HFF-Myc (cell line): ENCODE results near the gene TNS1.

ENCODE experiments used
- DNase-seq: peaks from one replicate; pipeline ENCODE4 v3.0.0-alpha.2; 2011; ENCODE audit warnings: low read depth; ENCODE audit errors: extremely low read depth
- H3K4me3 ChIP-seq: replicated peaks from 2 replicates; pipeline ENCODE4 v1.5.1; 2011; ENCODE audit warnings: low read depth, mild to moderate bottlenecking, control low read depth, low read length
- TF ChIP-seq, protein P1 (sequence below): IDR thresholded peaks from 2 replicates; pipeline ENCODE4 v1.5.1; 2012; ENCODE audit warnings: mild to moderate bottlenecking, low read depth, low read length, control low read depth; ENCODE audit errors: missing control alignments

TNS1 gene

DNA sequence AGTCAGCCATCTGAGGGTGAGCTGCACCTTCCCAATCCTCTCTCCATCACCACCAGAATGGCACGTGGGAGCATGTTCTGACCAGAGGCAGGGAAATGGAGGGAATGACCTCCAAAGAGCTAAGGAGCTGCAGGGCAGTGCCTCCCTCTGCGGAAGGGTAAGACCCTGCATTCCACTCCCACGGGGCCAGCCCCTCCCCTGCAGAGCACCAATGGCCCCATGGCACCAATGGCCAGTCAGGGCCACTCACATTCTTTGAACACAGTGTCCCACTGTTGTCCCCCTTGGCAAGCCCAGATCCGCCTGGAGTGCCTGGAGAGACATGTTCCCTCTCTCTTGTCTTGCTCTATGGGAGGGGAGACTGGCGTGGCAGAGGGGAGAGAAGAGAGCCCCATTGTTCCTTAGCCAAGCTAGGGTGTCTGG lies 164.4 kb downstream of the TNS1 start:
- no peak for DNase-seq
- TF ChIP-seq, protein P1, sequence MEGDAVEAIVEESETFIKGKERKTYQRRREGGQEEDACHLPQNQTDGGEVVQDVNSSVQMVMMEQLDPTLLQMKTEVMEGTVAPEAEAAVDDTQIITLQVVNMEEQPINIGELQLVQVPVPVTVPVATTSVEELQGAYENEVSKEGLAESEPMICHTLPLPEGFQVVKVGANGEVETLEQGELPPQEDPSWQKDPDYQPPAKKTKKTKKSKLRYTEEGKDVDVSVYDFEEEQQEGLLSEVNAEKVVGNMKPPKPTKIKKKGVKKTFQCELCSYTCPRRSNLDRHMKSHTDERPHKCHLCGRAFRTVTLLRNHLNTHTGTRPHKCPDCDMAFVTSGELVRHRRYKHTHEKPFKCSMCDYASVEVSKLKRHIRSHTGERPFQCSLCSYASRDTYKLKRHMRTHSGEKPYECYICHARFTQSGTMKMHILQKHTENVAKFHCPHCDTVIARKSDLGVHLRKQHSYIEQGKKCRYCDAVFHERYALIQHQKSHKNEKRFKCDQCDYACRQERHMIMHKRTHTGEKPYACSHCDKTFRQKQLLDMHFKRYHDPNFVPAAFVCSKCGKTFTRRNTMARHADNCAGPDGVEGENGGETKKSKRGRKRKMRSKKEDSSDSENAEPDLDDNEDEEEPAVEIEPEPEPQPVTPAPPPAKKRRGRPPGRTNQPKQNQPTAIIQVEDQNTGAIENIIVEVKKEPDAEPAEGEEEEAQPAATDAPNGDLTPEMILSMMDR = no peak
- H3K4me3 ChIP-seq = no peak overlapping the region

DNA sequence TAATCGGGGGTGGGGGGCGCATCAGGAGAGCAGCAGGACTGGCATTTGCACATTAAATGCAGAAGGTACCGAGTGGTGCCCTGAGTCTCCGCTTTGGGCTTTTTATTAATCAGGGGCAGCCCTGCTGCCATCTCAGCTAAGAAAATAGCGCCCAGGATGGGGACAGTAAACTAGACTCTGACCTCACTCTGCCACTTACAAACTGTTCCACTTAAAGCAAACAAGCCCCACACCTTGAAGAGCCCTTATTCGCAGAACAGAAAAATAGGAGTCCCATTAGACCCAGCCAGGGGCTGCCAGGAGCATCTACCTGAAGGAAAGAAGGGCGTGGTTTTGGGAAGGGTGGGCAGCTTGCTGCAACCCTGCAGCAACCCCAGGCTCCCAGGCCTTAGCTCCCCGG lies 165.3 kb downstream of the TNS1 start:
- TF ChIP-seq, protein P1 = no peak
- H3K4me3 ChIP-seq = no peak overlapping the region
- no peak for DNase-seq

DNA sequence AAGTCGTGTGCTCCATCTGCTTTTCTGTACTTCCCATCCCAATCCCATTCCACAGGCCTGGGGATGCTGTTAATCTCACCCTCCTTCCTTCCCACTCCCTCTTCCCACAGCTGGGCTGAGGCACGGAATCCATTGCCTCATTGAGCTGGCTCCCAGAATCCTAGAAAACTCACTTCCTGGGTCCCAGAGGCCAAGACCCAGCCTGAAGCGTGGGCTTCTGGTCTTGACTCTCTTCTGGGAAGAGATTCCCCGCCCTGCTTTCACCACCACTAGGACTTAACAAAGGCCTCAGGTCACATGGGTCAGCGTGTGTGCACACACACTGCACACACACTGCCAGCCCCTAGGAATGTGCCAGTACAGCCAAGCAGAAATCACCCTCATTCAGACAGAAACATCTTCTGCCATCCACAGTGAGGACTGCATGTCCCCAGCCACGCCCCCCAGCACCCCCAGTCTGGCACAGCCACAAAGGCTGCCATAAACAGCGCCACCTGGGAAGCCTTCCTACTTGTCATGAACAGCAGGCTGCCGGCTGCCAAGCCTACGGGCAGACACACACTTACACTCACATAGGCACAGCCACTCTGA lies 165.8 kb downstream of the TNS1 start:
- TF ChIP-seq, protein P1 = peak; percentile 25
- H3K4me3 ChIP-seq = no peak overlapping the region
- no peak for DNase-seq

DNA sequence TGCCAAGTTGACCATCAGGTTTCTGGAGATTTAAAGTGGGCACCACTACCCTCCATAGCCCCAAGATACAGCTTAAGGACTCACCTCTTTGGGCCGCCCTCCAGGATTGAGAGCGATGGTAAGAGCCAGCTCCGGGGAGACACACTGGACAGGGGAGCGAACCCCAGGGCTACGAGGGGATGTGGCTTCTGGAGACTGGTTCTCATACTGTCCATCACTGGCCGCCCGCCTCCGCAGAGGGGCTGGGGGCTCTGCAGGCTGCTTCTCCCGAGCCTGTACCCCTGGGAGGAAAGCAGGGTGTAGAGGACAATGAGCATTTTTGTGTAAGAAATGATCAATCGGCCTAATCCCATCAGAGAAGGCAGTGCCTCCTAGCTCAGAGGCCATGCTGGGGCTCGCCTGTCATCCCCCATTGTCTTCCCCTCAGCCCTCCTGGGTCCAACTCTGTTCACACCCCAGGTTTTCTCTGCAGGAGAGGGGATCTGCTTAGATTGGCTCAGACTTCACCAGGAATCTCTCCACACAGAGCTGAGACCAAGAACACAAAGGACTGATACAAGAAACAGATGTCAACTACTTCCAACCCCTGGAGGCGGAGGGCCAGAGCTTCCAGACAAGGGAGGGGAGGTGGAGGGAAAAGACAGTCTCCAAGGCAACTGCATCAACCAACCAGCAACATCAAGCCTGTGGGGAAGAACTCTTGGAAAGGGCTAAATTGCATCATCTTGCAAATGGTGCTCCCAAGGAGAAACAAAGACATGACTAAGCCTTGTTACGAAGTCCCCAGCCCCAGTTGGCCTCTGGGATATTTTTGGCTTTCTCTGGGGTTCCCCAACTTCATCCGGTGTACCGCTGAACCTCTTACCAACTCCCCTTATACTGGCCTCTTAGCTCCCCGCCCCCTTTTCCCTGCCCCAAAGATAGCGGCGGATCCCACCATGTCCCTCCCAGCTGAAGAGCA lies 166.6 kb downstream of the TNS1 start:
- TF ChIP-seq, protein P1 = no peak
- H3K4me3 ChIP-seq = no peak overlapping the region
- DNase-seq = no peak

DNA sequence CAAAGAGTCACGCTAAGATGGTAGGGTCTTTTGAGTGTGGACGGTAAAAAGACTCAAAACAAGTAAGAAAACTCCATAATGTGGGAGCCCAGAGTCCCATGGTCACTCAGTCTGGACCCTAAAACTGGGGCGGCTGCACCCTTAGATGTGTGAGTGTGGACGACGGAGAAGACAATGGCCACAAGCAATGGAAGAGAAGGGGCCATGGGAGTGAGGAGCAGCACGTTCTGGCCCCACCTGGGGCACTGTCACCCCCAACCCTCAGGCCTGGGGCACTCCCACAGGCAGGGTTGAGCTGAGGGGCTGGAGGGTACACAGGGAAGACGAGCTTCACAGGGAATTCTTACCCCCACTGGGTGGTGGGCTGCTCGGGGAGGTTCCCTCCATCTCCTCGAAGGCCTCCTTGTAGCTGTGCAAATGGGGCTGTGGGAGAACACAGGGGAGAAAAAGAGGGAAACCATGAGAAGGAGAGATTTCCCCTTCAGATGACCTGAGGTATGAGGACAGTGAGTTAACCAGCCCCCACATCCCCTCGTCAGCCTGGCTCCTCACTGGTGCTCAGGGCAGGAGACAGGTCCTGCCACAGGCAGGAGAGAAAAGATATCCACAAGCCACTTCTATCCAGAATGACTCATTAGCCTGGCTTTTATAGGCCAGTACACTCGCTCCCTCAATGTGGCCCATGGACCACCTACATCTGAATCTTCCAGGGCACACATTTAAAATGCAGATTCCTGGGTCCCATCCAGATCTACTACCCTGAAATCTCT lies 167.9 kb downstream of the TNS1 start:
- DNase-seq = no peak
- H3K4me3 ChIP-seq = no peak overlapping the region
- TF ChIP-seq, protein P1 = no peak

DNA sequence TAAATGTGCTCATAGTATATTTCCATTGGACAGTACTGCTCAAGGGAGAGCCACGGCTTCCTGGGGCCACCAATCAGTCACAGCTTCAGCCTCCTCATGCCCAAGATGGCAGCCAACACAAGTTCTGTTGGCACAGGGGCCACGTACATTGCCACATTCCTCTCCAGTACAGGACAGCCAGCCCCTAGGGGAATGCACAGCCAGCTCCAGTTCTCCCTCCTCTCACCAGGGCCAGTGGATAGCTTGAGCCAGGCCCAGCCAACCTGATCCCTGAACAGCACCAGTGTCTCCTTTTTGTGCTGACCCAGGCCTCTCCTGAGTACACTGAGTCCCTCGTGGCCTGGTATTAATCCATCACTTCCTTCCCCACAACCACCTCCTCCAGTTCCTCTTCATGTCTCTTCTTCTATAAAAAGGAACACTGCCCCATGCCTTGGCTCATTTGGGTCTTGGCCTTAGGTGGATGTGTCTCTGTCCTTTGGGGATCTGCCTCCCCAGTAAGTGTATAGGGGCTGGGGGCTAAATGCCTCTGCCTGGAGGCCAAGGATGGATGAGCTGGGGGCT lies 168.7 kb downstream of the TNS1 start:
- H3K4me3 ChIP-seq = no peak overlapping the region
- TF ChIP-seq, protein P1 = no peak
- DNase-seq = no peak
